ENCODE data around the gene POGLUT3.

POGLUT3 gene

DNA sequence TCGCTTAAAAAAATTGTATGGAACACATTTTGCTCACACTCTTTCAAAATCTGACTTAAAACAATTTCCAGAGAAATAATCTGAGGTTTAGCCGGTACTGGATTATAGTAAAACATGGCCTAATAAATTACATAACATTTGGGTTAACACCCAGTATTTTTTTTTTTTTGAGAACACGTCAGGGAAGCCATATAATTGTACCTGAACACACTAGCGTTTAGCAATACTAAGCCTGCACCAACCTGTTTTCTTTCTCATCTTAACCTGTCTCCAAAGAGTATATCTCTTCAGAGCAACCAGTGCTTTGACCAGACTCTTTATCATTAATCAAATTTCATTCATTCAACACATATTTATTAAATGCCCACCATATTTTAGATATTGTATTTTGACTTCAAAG lies 2.0 kb upstream of the POGLUT3 start:
- no peak for DNase-seq

DNA sequence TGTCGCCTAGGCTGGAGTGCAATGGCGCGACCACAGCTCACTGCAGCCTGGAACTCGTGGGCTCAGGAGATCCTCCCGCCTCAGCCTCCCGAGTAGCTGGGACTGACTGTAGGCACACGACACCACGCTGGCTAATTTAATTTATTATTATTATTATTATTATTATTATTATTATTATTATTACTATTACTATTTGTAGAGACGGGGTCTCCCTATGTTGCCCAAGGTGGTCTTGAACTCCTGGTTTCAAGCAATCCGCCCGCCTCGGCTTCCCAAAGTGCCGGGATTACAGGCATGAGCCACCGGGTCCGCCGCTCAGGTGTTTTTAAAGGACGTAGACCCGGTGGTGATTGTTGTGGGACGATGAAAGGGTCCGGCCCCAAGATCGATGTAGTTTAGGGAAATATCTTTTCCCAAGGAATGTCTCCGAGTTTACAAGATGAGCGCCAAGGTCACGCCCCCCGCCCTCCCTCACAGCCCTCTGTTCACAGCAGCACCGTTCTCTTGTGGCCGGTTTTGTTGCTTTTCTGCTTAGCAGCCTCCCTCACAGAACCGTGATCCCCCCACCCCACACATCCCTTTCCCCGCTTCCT lies 728 bp upstream of the POGLUT3 start:
- no peak for DNase-seq

DNA sequence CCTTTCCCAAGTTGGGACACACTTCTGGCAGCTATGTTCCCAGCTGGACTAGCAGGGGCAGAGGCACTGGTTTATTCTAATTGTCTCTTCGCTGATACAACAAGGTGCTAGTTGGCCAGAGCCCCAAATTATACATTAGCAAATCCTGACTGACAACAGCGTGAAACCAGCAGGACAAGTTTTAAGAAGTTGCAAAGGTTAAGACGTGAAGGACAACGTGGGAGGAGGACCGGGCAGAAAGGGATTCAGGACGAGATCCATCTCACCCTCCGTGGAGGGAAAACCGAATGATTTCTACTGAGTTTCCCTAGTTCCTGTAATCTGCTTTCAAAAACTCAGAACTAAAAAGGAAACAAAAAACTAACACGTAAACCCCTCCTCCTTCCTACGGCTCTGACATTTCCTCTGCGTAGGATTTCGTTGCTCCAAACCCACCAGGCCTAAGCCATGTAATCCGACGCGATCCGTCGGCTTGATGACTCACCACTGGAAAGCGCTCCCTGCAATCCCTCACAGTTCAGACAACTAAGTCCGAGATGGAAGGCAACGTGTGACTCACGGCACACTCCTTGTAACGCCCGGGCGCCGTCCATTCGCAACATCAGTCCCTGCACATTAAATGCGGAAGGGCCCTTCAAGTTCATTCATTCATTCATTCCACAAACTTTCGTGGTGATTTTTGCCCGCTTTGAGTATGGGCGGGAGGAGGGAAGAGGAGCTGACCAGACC lies 703 bp downstream of the POGLUT3 start:
- peak; percentile 66 for DNase-seq

DNA sequence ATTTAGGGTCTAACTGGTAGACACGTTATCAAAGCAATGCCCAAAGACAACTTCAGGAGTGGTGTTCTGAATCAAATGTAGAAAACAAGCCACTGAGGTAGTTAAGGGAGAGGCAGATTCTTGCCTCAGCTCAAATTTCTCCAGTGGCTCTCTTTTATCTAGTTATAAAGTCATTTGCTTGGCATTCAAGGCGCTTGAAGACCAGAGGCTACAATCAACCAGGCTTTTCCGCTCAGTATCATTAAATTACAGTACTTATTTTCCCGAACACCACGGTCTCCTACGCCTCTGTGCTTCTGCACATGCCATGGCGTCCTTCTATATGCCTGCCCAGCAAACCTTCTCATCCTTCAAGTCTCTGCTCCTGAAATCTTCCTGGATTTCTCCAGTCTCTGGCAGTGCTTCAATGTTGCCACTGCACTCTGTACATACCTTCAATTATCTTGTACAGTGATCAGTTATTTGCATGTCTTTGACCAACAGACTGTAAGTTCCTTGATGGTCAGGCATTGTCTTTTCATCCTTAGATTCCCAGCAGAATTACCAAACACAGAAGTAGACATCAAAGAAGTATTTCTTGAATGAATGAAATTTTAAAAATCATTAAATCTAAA lies 1.4 kb downstream of the POGLUT3 start:
- DNase-seq, result no peak

DNA sequence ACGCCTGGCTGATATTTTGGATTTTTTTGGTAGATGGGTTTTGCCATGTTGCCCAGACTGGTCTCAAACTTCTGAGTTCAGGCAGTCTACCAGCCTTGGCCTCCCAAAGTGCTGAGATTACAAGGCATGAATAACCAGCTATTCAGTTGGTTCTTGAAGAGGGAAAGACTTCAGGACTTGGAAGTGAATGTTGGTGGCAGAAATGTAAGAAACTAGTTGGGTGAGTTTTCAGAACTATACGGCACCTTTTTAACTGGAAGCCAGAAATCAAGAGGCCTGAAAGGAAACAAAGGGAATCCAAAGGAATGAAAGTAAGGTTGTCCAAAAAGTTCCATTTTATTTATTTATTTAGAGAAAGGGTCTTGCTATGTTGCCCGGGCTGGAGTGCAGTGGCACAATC lies 2.9 kb downstream of the POGLUT3 start:
- DNase-seq, result no peak

DNA sequence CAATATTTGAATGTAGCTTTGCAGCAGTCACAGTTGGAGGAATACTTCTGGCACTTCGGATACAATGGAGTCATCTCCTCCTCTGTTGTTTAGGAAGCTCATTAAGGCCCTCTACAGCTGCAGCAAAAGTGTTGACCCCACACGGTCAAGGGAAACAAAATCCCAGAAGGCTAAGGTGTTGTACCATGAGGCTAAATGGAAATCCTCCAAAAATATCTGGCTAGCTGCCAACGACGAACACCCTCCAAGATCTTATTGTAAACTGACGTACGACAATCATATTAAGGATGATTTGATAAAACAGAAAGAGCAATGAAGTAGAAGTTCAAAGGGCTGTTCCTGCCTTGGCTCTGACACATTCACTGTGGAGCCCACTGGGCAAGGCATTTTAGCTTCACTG lies 4.0 kb downstream of the POGLUT3 start:
- peak; percentile 34 for DNase-seq

DNA sequence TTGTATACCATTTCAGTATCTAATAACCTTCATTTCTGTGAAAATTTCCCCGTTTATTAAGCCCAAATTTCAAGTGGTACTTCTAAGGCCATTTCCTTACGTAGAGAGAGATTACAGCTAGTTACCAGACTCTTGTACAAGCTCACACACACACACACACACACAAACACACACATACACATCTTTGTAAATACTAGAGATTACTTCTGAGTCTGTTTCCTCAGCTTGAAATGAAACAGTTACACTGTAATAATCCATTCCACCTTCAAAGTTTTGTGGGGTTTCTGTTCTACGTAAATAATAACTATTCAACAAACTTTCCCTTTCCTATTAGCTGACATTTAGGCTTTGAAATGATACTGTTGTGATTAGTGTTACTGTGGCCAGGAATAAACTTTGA lies 6.2 kb downstream of the POGLUT3 start:
- DNase-seq, result no peak

DNA sequence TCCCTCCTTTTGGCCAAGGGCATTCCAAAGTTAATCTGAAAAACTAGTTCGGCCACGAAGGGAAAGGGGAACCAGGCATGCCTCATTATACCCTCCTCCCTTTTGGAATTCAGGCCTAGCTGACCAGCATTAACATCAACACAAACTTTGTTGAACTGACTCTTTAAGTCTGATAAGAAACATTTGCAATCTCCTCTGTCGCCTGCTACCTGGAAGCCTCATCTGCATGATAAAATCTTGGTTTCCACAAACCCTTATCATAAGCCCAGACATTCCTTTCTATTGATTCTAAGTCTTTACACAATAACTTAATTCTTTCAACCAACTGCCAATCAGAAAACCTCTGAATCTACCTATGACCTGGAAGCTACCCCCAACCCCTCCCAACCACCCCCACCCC lies 11.4 kb downstream of the POGLUT3 start:
- DNase-seq, result no peak

DNA sequence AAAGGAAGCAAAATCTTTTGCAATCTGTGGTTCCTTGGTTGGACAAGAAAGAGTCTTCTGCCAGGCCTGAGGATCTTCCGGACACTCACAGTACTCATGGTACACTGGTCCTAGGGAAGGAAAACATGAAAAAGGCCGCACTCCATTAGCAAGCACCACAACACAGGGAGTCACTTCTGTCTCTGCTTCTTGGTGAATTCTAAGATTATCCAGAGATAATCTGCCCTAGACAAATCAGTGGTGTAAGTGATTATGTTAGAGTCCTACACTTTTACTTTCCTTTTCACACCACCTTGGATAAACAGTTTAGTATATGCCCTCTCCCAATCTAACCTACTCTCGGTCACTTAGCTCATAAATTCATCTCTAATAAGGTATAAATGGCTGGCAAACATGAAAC lies 11.9 kb downstream of the POGLUT3 start:
- no peak for DNase-seq

DNA sequence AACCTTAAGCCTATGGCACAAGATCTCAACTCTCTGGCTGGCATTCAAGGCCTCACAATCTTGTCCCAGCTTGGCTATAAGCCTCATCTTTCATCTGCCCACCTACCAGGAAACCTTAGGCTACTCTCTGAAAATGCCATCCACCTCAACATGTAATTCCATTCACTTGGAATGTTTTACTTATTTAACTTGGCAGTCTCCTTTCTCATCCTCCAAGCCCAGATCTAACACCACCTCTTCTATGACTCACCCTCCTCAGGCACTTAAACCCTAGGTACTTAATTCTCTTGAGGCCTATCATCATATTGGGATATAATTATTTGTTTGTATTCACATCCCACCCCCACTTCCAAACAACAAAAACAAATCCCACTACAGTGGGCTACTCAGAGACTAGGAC lies 15.0 kb downstream of the POGLUT3 start:
- DNase-seq, result no peak

DNA sequence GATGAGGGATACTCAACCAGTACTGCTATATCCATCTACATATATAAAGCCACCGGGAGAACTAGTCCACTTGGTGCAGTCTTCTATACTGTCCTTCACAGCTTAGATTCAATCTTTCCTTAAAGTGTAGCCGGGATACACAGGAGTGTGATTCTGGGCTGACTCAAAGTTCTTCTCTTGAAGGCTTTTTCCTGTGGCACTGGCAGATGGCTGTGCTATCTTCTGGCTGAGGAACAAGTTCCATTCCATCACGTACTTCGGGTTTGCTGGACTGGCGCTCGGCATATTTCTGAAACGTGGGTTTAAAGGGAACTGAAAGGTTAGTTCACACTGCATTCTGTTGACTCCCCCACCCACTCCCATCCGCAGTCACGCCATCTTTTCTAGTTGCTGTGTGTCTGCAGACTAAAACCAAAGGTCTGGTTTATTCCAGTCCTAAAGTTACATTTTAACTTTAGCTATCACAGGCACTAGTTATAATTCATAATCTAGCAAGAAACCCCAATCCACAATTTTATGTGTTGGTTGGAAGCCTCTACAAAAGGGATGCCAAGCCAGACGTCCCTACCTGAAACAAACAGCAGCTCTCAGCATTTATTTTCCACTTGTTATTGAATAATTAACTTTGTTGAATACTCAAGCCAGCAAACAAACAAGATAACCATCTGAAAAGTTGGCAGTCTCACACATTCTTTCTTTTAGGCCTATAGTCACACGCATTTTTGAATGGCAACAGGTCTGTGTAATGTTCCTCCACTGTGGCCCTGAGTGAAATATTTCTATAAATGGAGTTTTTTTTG lies 23.3 kb downstream of the POGLUT3 start:
- no peak for DNase-seq

DNA sequence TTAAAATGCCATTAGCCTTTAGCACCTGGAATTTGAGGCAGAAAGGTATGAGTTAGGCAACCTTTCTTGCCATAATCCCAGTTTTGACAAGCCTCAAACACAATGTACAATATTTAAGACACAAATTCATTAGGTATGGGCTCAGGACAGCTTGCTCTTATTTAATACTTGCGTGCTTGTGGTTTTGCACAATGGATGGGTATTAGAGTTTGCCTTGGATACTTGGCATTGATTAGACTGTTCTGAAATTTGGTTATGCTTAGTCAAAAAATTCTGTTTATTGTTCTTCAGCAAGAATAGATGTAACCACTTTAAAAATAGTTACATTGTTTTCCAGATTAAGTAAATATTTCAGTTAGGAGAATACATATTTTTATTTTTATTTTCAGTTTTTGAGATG lies 25.5 kb downstream of the POGLUT3 start:
- no peak for DNase-seq

DNA sequence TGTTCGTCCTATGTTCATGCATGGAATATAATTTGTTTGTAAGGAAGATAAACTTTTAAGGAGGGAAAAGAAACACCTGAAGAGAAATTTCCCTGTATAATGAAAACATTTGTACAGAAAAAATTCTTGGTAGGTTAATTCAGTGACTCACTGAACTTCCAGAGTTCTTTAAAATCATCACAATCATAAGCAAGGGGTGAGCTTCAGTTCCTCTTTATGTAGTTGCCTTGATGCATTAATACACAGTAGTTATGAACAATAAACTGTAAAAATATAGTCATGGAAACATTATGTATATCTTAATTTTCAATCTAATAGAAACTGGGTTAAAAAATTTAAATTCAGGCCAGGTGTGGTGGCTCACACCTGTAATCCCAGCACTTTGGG lies 29.7 kb downstream of the POGLUT3 start:
- DNase-seq, result no peak

DNA sequence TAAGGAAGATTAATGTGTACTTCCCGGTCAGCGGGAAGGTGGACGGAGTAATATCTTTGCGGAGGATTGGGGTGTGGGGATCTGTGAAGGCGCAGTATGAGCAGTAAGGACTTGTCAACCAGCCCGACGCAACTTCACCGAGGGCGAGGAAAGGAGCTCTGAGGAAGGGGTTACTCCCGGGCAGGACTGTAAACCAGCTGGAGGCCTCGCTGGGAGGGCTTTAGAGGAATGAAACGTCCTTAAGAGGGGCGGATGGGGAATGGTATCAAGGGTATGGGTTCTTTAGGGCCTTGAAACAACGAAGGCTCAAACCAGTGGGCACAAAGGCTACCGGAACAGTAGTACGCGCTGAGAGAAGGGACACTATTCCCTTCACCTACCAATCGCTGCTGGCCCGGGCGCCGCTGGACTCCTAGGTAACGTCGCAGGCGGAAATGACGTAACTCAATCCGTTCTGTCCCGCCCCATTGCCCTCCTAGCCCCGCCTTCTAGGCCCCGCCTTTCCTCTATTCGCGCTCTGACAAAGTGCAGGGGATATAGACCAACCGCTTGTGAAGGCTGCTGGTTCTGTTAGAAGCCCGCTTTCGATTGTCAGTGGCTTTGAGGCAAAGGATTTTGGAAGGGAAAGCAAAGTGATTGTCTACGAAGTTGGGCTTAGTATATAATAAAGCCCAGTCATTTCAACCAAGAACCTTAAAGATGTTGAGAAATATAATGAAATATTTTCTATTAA lies 30.9 kb downstream of the POGLUT3 start, which contains the start of gene C11orf65:
Gene C11orf65 (minus strand): TSS at position 439 of the 733 bp plus-strand sequence. CDS start 5,970 bp downstream, outside the sequence.
- DNase-seq, result peak; percentile 97

DNA sequence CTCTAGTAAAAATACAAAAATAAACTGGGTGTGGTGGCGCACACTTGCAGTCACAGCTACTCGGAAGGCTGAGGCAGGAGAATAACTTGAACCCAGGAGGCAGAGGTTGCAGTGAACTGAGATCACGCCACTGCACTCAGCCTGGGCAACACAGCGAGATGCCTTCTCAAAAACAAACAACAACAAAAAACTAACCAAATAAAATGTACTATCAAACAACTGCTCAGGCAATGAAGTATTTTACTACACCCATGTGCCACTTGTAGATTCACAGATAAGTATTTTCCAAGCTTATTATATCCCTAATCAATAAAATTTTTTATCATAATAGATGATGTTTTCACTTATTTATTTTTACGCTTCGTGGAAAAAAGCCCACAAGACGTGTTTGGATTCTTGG lies 31.8 kb downstream of the POGLUT3 start:
- DNase-seq, result no peak

DNA sequence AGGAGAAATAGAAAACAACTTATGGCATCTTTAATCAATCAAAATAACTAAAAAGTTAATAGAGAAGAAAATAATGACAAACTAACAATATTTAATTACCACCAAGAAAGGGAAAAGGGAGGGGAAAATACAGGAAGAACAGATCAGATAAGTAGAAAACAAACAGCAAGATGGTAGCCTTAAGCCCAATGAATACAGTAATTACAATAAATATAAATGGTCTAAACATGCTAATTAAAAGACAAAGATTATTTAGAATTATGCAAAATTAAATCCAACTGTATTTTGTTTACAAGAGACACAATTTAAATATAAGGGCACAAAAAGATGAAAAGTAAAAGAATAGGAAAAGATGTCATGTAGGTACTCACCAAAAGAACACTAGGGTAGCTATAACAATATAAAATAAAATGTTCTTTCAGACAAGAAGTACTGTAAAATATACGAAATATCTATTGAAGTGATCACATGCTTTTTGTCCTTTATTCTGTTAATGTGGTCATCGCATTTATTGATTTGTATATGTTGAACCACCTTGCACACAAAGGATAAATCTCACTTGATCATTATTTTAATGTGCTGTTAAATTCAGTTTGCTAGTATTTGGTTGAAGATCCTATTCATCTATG lies 44.9 kb downstream of the POGLUT3 start:
- no peak for DNase-seq
